HUES64 (cell line): ENCODE data around the gene DGKA.

ENCODE experiments used
- H3K27ac ChIP-seq: 2 replicates; pipeline ENCODE4 v1.7.0; 2013; ENCODE audit warnings: low read depth, low read length, inconsistent platforms
- H3K27me3 ChIP-seq: 2 replicates; pipeline ENCODE4 v1.6.1; 2013; ENCODE audit warnings: mild to moderate bottlenecking, low read length; ENCODE audit not compliant: insufficient read depth
- H3K36me3 ChIP-seq: 2 replicates; pipeline ENCODE4 v1.6.1; 2013; ENCODE audit warnings: mild to moderate bottlenecking, low read length; ENCODE audit not compliant: insufficient read depth
- H3K4me1 ChIP-seq: 2 replicates; pipeline ENCODE4 v1.6.1; 2013; ENCODE audit warnings: mild to moderate bottlenecking, low read length, moderate library complexity; ENCODE audit not compliant: insufficient read depth
- H3K4me3 ChIP-seq: 2 replicates; pipeline ENCODE4 v1.5.1; 2013; ENCODE audit warnings: mild to moderate bottlenecking, low read length, moderate library complexity
- H3K9ac ChIP-seq: 2 replicates; pipeline ENCODE4 v1.6.1; 2013; ENCODE audit warnings: mild to moderate bottlenecking, low read depth, low read length
- H3K9me3 ChIP-seq: 2 replicates; pipeline ENCODE4 v1.6.1; 2013; ENCODE audit warnings: low read depth, low read length; ENCODE audit not compliant: insufficient read depth
- WGBS: fragments of 150-250, 120-280 bp; methylation state at CpG from one replicate; pipeline ENCODE4 v1.1.7; 2013; ENCODE audit warnings: missing lambda C conversion rate; 5-methylcytosine and 5-hydroxymethylcytosine counted together

DGKA gene

DNA sequence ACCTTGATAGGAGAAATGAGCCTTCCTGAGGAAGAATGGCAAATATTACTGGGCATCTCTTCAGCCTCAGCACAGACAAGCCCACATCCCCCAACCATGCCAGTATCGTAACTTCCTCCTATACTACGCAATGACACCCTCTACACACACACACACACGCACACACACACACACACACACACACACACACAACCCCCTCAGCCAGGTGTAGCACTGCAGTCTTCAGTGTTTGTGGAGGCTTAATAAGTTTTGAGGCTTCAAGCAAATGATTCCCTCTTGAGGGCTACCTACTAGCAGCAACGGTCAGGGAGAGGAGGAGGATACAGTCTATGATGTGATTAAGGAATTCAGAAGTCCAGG is 1.6 kb downstream of the DGKA start:
- Histone ChIP-seq H3K27ac (no peak overlapping the region), H3K27me3 (peaks cover 30% of the 10 kb centered on the region), H3K9me3 (no peaks in the 10 kb centered on the region), H3K4me1 (peaks cover 23% of the 10 kb centered on the region), H3K9ac (no peak overlapping the region), H3K36me3 (no peaks in the 10 kb centered on the region), H3K4me3 (peak overlapping the region; percentile 65)
- WGBS, result 34% methylated on average over 4 of the region's 4 CpGs

GRCh38 chr12:55933169-55933798 is 2.3 kb downstream of the DGKA start:
- no peak overlapping the region for H3K27ac ChIP-seq
- peaks cover 30% of the 10 kb centered on the region for H3K27me3 ChIP-seq
- 67% methylated on average over 6 of the region's 7 CpGs for WGBS
- H3K9ac ChIP-seq, result no peak overlapping the region
- no peak overlapping the region for H3K4me3 ChIP-seq
- H3K4me1 ChIP-seq, result peaks cover 23% of the 10 kb centered on the region
- no peaks in the 10 kb centered on the region for H3K36me3 ChIP-seq
- no peaks in the 10 kb centered on the region for H3K9me3 ChIP-seq

DNA sequence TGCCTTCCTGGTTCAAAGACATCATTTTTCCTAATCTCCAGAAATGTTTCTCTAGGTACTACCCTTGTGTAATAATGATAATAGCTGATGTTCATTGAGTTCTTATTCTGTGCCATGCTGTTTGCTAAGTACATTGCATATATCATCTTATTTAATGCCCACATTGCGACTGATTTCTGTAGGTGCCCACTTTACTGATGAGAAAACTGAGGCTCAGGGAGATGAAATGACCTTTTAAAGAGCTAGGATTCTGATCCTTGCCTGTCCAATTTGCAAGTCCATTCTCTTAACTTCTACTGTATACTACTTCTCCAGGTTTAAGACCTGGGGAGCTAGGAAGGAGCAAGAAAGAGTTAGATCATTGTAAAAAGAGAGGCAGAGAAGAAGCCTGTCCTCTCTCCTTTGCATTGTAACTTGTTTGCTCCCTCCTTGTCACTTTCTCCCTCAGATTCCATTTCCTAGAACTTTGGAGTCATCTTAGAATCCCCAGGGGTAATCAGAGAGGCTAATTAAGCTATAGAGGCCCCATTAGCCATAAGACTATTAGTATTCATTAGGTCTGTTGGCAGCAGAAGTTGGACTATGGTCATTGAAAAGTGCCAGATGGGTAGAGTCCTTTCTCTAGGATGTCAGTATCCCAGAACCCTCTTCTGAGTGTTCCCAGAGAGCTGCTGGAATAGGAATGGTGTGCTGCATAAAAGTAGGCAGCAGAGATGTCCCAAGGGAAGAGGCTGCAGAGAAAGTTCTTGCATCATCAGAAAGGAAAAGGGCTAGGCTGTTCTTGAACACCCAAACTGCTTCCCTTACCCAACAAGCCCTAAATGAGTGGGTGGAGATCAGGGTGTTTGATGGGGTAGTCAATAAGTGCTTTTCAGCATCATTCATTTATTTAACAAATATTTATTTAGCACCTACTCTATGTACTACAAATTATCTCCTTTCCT is 3.1 kb downstream of the DGKA start:
- Histone ChIP-seq H3K9ac (no peak overlapping the region), H3K27ac (no peak overlapping the region), H3K27me3 (peaks cover 30% of the 10 kb centered on the region), H3K36me3 (no peaks in the 10 kb centered on the region), H3K9me3 (no peaks in the 10 kb centered on the region), H3K4me1 (peaks cover 23% of the 10 kb centered on the region), H3K4me3 (no peak overlapping the region)
- 100% methylated on average over 1 of the region's 1 CpG for WGBS

GRCh38 chr12:55934773-55935172 is 3.8 kb downstream of the DGKA start:
- H3K27me3 ChIP-seq, result peaks cover 30% of the 10 kb centered on the region
- 77% methylated on average over 1 of the region's 1 CpG for WGBS
- H3K4me3 ChIP-seq, result no peak overlapping the region
- H3K9me3 ChIP-seq, result no peaks in the 10 kb centered on the region
- H3K36me3 ChIP-seq, result no peaks in the 10 kb centered on the region
- H3K27ac ChIP-seq, result no peak overlapping the region
- peaks cover 24% of the 10 kb centered on the region for H3K4me1 ChIP-seq
- H3K9ac ChIP-seq, result no peak overlapping the region

DNA sequence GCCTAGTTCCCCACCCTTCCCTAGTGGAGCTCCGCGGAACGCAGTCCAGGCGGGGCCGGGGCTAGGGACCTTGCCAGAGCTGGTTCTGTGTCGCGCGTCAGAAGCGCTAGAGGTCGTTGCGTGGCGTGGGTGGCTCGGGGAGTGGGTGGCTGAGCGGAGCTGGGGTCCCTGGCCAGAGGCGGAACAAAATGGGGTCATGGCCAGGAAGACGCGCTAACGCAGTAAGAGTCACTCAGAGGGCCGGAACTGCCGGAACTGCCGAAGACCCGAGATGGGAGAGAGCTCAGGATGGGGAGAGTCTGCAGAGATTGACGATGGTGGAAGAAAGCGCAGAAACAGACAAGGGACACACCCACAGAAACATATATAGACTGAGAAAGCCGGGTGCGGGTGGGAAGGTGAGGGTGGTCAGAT is 4.8 kb downstream of the DGKA start:
- Histone ChIP-seq H3K9me3 (no peaks in the 10 kb centered on the region), H3K4me3 (no peak overlapping the region), H3K27ac (no peak overlapping the region), H3K4me1 (peaks cover 28% of the 10 kb centered on the region), H3K36me3 (no peaks in the 10 kb centered on the region), H3K9ac (no peak overlapping the region), H3K27me3 (peaks cover 30% of the 10 kb centered on the region)
- 92% methylated on average over 26 of the region's 26 CpGs for WGBS

DNA sequence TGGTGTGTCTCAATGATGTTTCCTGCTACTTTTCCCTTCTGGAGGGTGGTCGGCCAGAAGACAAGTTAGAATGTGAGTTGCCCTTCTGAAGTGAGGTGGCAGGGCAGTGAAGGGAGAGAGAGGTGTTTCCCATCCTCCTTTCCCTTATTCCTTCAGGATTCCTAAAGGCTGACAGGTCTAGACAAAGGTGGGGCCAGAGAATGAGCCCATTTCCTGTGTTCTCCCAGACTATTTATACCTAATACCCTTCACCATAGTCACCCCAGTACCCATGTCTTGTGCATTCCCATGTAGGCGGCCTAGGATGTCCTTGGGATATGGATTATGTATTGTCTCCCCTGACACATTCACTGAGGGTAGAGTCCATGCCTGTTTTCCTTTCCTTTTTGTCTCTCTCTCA is 7.0 kb downstream of the DGKA start:
- H3K27ac ChIP-seq, result no peak overlapping the region
- H3K27me3 ChIP-seq, result peaks cover 15% of the 10 kb centered on the region
- peaks cover 15% of the 10 kb centered on the region; the same call in 1 of the 2 replicates for H3K4me1 ChIP-seq
- no peaks in the 10 kb centered on the region for H3K9me3 ChIP-seq
- H3K36me3 ChIP-seq, result no peaks in the 10 kb centered on the region
- WGBS, result no CpG with 5 or more reads among the region's 2 CpGs
- H3K4me3 ChIP-seq, result no peak overlapping the region
- H3K9ac ChIP-seq, result no peak overlapping the region

DNA sequence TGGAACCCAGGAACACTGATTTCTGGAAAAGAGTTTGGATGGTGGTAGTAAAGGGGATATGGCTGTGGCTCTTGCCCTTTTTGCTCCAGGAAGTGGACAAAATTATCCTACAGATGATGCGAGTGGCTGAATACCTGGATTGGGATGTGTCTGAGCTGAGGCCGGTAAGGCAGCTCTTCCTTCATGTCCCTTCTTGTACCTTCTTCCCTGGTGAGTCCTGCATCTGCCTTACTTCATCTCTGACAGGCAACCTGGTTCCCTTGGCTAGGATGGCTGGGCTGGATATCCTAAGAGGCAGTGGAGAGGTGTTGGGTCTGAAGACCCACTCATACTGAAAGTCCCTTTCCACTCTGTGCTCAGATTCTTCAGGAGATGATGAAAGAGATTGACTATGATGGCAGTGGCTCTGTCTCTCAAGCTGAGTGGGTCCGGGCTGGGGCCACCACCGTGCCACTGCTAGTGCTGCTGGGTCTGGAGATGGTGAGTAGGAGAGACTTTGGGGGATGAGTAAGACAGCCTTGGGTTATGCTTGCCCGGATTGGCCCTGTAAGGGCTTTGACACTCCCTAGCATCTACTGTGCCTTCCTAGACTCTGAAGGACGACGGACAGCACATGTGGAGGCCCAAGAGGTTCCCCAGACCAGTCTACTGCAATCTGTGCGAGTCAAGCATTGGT is 8.0 kb downstream of the DGKA start:
- Histone ChIP-seq H3K9ac (no peak overlapping the region), H3K9me3 (no peaks in the 10 kb centered on the region), H3K4me3 (no peak overlapping the region), H3K36me3 (no peaks in the 10 kb centered on the region), H3K4me1 (peaks cover 8% of the 10 kb centered on the region; the same call in 1 of the 2 replicates), H3K27me3 (0 out of 2 replicates have a peak, but pooled peaks cover 6% of the 10 kb centered on the region), H3K27ac (no peak overlapping the region)
- 91% methylated on average over 8 of the region's 8 CpGs for WGBS

DNA sequence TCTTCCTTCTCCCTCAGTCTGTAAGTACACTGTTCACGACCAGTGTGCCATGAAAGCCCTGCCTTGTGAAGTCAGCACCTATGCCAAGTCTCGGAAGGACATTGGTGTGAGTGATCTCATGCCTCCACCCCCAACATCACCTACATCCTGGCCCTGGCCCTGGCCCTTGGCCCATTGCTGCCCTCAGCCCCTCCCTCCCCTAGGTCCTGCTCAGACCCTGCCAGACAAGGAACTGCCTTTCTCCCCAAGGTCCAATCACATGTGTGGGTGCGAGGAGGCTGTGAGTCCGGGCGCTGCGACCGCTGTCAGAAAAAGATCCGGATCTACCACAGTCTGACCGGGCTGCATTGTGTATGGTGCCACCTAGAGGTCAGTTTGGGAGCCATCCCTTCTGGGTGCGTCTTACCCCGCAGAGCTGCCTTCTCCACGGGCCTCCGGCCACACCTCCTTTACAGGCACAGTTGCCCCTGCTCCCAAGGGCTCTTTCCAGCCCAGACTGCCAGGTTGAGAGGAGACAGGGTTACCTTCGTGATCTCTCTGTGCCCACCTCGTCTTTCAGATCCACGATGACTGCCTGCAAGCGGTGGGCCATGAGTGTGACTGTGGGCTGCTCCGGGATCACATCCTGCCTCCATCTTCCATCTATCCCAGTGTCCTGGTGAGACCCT is 9.2 kb downstream of the DGKA start:
- Histone ChIP-seq H3K4me1 (peaks cover 8% of the 10 kb centered on the region; the same call in 1 of the 2 replicates), H3K4me3 (0 out of 2 replicates have a peak overlapping the region, but pooled peaks have one; percentile 1), H3K27ac (no peak overlapping the region), H3K9ac (no peak overlapping the region), H3K36me3 (no peaks in the 10 kb centered on the region), H3K9me3 (no peaks in the 10 kb centered on the region), H3K27me3 (no peaks in the 10 kb centered on the region)
- WGBS, result 25% methylated on average over 18 of the region's 18 CpGs

DNA sequence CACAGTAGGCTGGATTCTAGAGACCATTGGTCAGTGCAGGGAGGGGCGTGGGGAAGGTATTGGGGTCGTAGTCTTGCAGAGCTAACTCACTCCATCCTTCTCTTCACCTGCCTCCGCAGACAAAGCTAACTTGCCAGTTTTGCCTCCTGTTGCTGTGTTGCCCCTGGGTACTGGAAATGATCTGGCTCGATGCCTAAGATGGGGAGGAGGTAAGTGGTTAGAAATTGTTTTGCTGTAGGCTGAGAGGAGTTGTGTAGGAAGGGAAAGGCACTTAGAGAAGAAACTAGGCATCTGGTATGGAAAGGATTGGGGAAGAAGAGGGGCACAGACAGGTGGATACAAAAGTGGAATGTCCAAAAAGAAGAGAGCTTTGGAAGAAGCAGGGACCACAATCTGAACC is 11.1 kb downstream of the DGKA start:
- Histone ChIP-seq H3K4me3 (no peak overlapping the region), H3K9me3 (no peaks in the 10 kb centered on the region), H3K36me3 (no peaks in the 10 kb centered on the region), H3K27me3 (no peaks in the 10 kb centered on the region), H3K9ac (no peak overlapping the region), H3K27ac (no peak overlapping the region), H3K4me1 (peaks cover 8% of the 10 kb centered on the region; the same call in 1 of the 2 replicates)
- WGBS, result 97% methylated on average over 4 of the region's 4 CpGs

- 93% methylated on average over 1 of the region's 1 CpG for WGBS
- Histone ChIP-seq H3K27me3 (no peaks in the 10 kb centered on the region), H3K27ac (no peak overlapping the region), H3K9ac (no peak overlapping the region), H3K36me3 (no peaks in the 10 kb centered on the region), H3K4me3 (no peak overlapping the region), H3K4me1 (peaks cover 8% of the 10 kb centered on the region; the same call in 1 of the 2 replicates), H3K9me3 (no peaks in the 10 kb centered on the region)
Observed at GRCh38 chr12:55942577-55943136, 11.7 kb downstream of the DGKA start.
